Common myeloid progenitor, CD34-positive (primary cell): ENCODE results near the gene ACACB.

Experiments
- CTCF ChIA-PET: fragments of 350-600 bp; sonication (Branson Sonifier 250); formaldehyde crosslinking; loops from one replicate; lab custom pipeline; 2021; ENCODE audit warnings: antibody characterized with exemption; lab: Charles Lee
- POLR2A ChIA-PET: fragments of 350-600 bp; sonication (Branson Sonifier 250); formaldehyde crosslinking; loops from one replicate; lab custom pipeline; 2021; ENCODE audit warnings: antibody characterized with exemption; lab: Charles Lee
- DNase-seq, 3 donors: peaks; one replicate each; pipeline versions ENCODE4 v3.0.0 to v3.0.0-alpha.2; 2013
- H3K27ac ChIP-seq, 2 experiments: 1 replicate in 1 of 2; 2 replicates in 1 of 2; pipeline ENCODE4 v1.7.0; 2013; ENCODE audit warnings: inconsistent platforms in 2 of 2, low read length in 2 of 2, mild to moderate bottlenecking in 2 of 2, low read depth in 1 of 2, moderate library complexity in 1 of 2; ENCODE audit not compliant: severe bottlenecking in 2 of 2, insufficient read depth in 1 of 2, poor library complexity in 1 of 2
- H3K27me3 ChIP-seq, 5 experiments: replicated peaks in 2 of 5; 1 replicate in 3 of 5; 2 replicates in 2 of 5; pipeline versions ENCODE4 v1.6.1 to v1.7.0; 2013; ENCODE audit warnings: low read length in 4 of 5, mild to moderate bottlenecking in 2 of 5, moderate library complexity in 2 of 5, inconsistent platforms in 1 of 5; ENCODE audit not compliant: insufficient read depth in 5 of 5, control insufficient read depth in 4 of 5
- H3K36me3 ChIP-seq, 4 experiments: 1 replicate in 2 of 4; 2 replicates in 2 of 4; pipeline versions ENCODE4 v1.6.1 to v1.7.0; 2013; ENCODE audit warnings: low read length in 3 of 4, control low read depth in 1 of 4, mild to moderate bottlenecking in 1 of 4; ENCODE audit not compliant: control insufficient read depth in 4 of 4, insufficient read depth in 4 of 4
- H3K4me1 ChIP-seq, 4 experiments: 1 replicate in 3 of 4; 2 replicates in 1 of 4; pipeline versions ENCODE4 v1.6.1 to v1.7.1; 2013; ENCODE audit warnings: low read length in 3 of 4, mild to moderate bottlenecking in 3 of 4, control low read depth in 1 of 4, inconsistent platforms in 1 of 4, moderate library complexity in 1 of 4; ENCODE audit not compliant: control insufficient read depth in 4 of 4, insufficient read depth in 4 of 4; ENCODE audit errors: control extremely low read depth in 1 of 4
- H3K4me3 ChIP-seq, 7 experiments: 1 replicate in 4 of 7; 2 replicates in 3 of 7; pipeline versions ENCODE4 v1.5.1 to v1.7.0; 2013; ENCODE audit warnings: mild to moderate bottlenecking in 7 of 7, low read length in 6 of 7, moderate library complexity in 6 of 7, inconsistent platforms in 2 of 7, low read depth in 2 of 7, control low read depth in 1 of 7; ENCODE audit not compliant: insufficient read depth in 4 of 7, control insufficient read depth in 1 of 7; ENCODE audit errors: extremely low read depth in 1 of 7
- H3K9me3 ChIP-seq, 5 experiments: 1 replicate in 4 of 5; 2 replicates in 1 of 5; pipeline versions ENCODE4 v1.6.1 to v1.7.1; 2013; ENCODE audit warnings: low read length in 4 of 5, mild to moderate bottlenecking in 2 of 5, inconsistent platforms in 1 of 5, low read depth in 1 of 5, moderate library complexity in 1 of 5; ENCODE audit not compliant: control insufficient read depth in 4 of 5, insufficient read depth in 2 of 5; ENCODE audit errors: control extremely low read depth in 1 of 5
- WGBS: methylation state at CpG from one replicate; pipeline ENCODE4 v1.1.5; 2013; ENCODE audit not compliant: insufficient coverage; 5-methylcytosine and 5-hydroxymethylcytosine counted together

Gene ACACB

GRCh38 chr12:109115404-109115757 is 1.0 kb upstream of the ACACB start:
- no peak overlapping the region for H3K27ac ChIP-seq
- DNase-seq, result no peak
- H3K4me1 ChIP-seq, result peaks cover 5 to 26% (median 15%) of the 10 kb centered on the region in 4 experiments
- H3K9me3 ChIP-seq, result no peaks in the 10 kb centered on the region
- CTCF ChIA-PET, result interaction anchor here (0.8 to 1.6 kb wide), 2 partner anchors 15 to 270 kb away, joined by 4 read pairs; no protein-coding TSS in a partner anchor
- H3K27me3 ChIP-seq, result no peaks in the 10 kb centered on the region
- H3K36me3 ChIP-seq, result peaks cover 0 to 7% (median 0%) of the 10 kb centered on the region in 4 experiments
- peak overlapping the region in 3 of 7 experiments; percentile 22 to 52 (median 45) for H3K4me3 ChIP-seq
- WGBS, result 84% methylated on average over 3 of the region's 3 CpGs
- POLR2A ChIA-PET, result no interaction called here

GRCh38 chr12:109116611-109116949 is 193 bp downstream of the ACACB start:
- ChIA-PET POLR2A (no interaction called here), CTCF (interaction anchor here (0.7 to 1.6 kb wide), 3 partner anchors 18 to 269 kb away, joined by 3 to 4 read pairs (median 3); no protein-coding TSS in a partner anchor)
- no peak overlapping the region for H3K4me3 ChIP-seq
- WGBS, result 85% methylated on average over 11 of the region's 12 CpGs
- peaks cover 5 to 24% (median 14%) of the 10 kb centered on the region in 4 experiments for H3K4me1 ChIP-seq
- H3K36me3 ChIP-seq, result peaks cover 0 to 2% (median 0%) of the 10 kb centered on the region in 4 experiments
- H3K9me3 ChIP-seq, result no peaks in the 10 kb centered on the region
- no peak for DNase-seq
- H3K27ac ChIP-seq, result no peak overlapping the region
- no peaks in the 10 kb centered on the region for H3K27me3 ChIP-seq

- CTCF ChIA-PET, result interaction anchor here (0.9 to 1.7 kb wide), 5 partner anchors 8 to 265 kb away, joined by 3 to 5 read pairs (median 3); no protein-coding TSS in a partner anchor
- Histone ChIP-seq H3K4me3 (no peak overlapping the region), H3K36me3 (no peaks in the 10 kb centered on the region), H3K4me1 (peaks cover 5 to 16% (median 11%) of the 10 kb centered on the region in 4 experiments), H3K27ac (no peak overlapping the region), H3K9me3 (no peaks in the 10 kb centered on the region), H3K27me3 (no peaks in the 10 kb centered on the region)
- POLR2A ChIA-PET, result no interaction called here
- 100% methylated on average over 1 of the region's 2 CpGs for WGBS
- no peak for DNase-seq
These were observed 3.7 kb downstream of the ACACB start for GRCh38 chr12:109120095-109120494.

GRCh38 chr12:109120557-109120956 is 4.2 kb downstream of the ACACB start:
- WGBS, result 75% methylated on average over 3 of the region's 4 CpGs
- POLR2A ChIA-PET, result interaction anchor here (0.6 kb wide), 1 partner anchor 1330 kb away, joined by 3 read pairs; the partner anchor contains the start of gene ARPC3
- CTCF ChIA-PET, result interaction anchor here (1.0 to 1.7 kb wide), 2 partner anchors 9 to 11 kb away, joined by 3 to 5 read pairs; no protein-coding TSS in a partner anchor

GRCh38 chr12:109121346-109121880 is 5.0 kb downstream of the ACACB start:
- no peak overlapping the region for H3K4me3 ChIP-seq
- POLR2A ChIA-PET, result no interaction called here
- no peaks in the 10 kb centered on the region for H3K27me3 ChIP-seq
- H3K9me3 ChIP-seq, result no peaks in the 10 kb centered on the region
- CTCF ChIA-PET, result no interaction called here
- no peak overlapping the region for H3K27ac ChIP-seq
- 100% methylated on average over 2 of the region's 3 CpGs for WGBS
- H3K36me3 ChIP-seq, result no peaks in the 10 kb centered on the region
- peaks cover 0 to 3% (median 1%) of the 10 kb centered on the region in 4 experiments for H3K4me1 ChIP-seq
- no peak for DNase-seq

More at GRCh38 chr12:109120557-109120956, 4.2 kb downstream of the ACACB start:
- no peak overlapping the region for H3K27ac ChIP-seq
- H3K9me3 ChIP-seq, result no peaks in the 10 kb centered on the region
- no peaks in the 10 kb centered on the region for H3K27me3 ChIP-seq
- no peak for DNase-seq
- peaks cover 5 to 12% (median 9%) of the 10 kb centered on the region in 4 experiments for H3K4me1 ChIP-seq
- H3K4me3 ChIP-seq, result no peak overlapping the region
- no peaks in the 10 kb centered on the region for H3K36me3 ChIP-seq

- no peak overlapping the region for H3K27ac ChIP-seq
- DNase-seq, result no peak
- H3K9me3 ChIP-seq, result no peaks in the 10 kb centered on the region
- H3K4me3 ChIP-seq, result no peak overlapping the region
- POLR2A ChIA-PET, result no interaction called here
- H3K4me1 ChIP-seq, result no peaks in the 10 kb centered on the region
- 94% methylated on average over 8 of the region's 12 CpGs for WGBS
- H3K36me3 ChIP-seq, result no peaks in the 10 kb centered on the region
- peaks cover 0 to 2% (median 0%) of the 10 kb centered on the region in 5 experiments for H3K27me3 ChIP-seq
- CTCF ChIA-PET, result interaction anchor here (1.3 to 1.4 kb wide), 2 partner anchors 13 to 30 kb away, joined by 3 to 4 read pairs; no protein-coding TSS in a partner anchor
These were observed 8.7 kb downstream of the ACACB start for GRCh38 chr12:109124878-109125648.

- Histone ChIP-seq H3K27ac (no peak overlapping the region), H3K27me3 (peaks cover 0 to 2% (median 0%) of the 10 kb centered on the region in 5 experiments), H3K9me3 (no peaks in the 10 kb centered on the region), H3K4me1 (no peaks in the 10 kb centered on the region), H3K4me3 (no peak overlapping the region), H3K36me3 (no peaks in the 10 kb centered on the region)
- DNase-seq, result no peak
- ChIA-PET POLR2A (no interaction called here), CTCF (interaction anchor here (1.0 to 1.4 kb wide), 2 partner anchors 13 to 14 kb away, joined by 4 read pairs; no protein-coding TSS in a partner anchor)
- 98% methylated on average over 6 of the region's 7 CpGs for WGBS
These were observed 9.4 kb downstream of the ACACB start for GRCh38 chr12:109125791-109126190.
